GM21423 (cell line): ENCODE measurements around the gene FRAS1.
"Not testable (repeated sequence)": the region's sequence is repeated elsewhere in the genome, so short reads cannot be mapped to it uniquely, and the experiment has no call there.

ENCODE experiments used
- ATAC-seq: cut with Tn5 transposase; IDR thresholded peaks from one replicate; pipeline ENCODE4 v1.9.1; 2021; ENCODE audit warnings: mild to moderate bottlenecking, moderate library complexity; ENCODE audit not compliant: unreplicated experiment

FRAS1 gene

DNA sequence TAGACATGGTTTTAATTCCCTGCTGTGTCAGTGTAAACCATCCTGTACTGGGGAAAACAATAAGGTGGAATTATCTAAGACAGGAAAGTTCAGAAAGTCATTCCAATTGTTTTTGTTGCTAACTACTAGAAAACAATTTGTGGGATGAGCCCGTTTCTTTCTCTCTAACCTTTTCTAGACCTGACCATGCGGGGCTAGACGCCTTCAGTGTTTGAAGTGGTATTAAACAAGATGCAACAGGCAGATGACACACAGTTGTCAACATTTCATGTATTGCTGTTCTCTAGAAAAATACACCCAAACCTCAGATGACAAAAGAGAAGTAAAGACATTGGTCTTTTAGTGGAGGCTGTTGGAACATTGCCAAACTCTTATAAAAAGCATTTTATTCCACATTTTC is 105.7 kb downstream of the FRAS1 start:
- ATAC-seq: no peak

DNA sequence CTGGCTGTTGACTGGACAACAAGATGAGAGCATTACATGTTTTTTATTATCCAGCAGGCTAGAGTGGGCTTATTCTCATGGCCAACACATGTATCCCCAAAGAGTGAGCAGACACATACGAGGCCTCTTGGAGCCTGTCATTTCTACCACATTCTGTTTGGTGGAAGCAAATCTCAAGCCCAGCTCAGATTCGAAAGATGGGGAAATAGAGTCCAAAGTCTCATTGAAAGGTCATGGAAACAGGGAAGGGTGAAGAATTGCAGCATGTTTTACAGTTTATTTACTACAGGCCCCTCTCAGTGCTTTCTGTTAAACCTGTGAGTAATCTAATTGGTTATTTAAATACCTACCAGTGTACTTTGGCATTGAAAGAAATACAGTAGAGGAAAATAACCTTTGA is 108.6 kb downstream of the FRAS1 start:
- no peak for ATAC-seq

DNA sequence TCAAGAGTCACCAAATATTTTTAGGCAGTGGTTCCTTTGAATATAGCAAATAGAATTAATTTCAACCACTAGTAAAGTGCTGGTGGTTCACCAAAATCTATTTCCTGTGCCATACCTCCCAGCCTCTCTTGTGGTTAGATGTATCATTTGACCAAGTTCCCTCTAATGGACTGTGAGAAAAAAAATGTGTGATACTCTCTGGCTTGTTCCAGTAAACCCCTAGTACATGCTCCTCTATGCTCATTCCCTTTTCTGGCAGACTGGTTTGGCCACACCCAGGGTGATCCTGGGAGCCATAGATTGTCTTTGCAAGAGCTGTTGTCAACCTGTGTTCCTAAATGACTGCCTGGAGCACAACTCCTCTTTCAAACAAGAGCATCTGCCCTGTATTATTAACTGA is 109.5 kb downstream of the FRAS1 start:
- no peak for ATAC-seq

DNA sequence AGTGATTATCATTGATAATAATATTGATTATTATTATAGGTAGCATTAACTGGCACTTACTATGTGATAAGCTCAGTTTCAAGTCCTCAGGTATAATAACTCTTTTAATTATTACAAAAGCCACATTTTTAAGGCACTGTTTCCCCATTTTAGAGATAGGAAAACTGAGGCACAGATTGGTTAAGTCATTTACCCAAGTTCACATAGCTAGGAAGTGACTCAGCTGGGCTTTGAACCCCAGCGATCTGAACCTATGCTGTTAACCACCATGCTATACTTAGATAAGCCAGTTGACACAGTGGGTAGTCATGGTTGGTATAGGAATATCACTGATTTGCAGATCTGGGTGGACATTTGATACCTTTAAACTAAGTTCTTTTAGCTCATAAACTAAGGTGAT is 110.4 kb downstream of the FRAS1 start:
- ATAC-seq: no peak

DNA sequence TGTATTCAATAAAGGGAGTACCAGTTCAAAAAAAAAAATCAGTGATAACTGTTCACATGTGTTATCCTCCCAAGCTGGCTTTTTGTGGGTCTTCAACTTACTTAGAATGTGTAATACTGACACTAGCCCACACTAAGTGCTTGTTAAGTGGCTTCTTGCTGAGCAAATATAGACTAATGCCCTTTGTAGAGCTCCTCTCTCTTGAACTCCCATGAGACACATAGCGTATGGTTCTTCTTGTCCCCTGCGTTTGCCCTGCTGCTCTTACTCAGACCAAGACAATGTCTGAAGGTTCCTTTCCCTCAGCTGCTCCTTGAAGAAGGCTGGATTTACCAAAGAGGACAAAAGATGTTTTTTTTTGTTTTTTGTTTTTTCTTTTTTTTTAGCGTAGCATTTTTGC is 110.9 kb downstream of the FRAS1 start:
- ATAC-seq: no peak

DNA sequence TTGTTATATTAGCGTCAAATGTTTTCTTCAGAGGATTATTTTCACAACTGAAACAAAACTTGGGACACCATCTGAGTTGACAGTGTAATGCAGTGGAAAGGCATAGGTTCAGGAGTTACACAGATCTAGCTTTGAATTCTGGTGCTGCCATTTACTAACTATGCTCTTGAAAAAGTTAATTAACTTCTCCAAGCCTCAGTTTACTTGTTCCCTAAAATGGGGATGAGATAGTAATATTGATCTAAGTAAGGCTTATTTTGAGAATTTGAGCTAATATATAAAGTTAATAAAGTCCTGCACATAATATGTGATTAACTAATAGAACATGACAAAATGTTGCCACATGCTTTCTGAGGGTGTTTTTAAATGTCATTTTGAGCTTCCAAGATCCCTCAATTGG is 112.6 kb downstream of the FRAS1 start:
- no peak for ATAC-seq

GRCh38 chr4:78171482-78171881 is 114.4 kb downstream of the FRAS1 start:
- ATAC-seq: no peak

GRCh38 chr4:78174891-78175290 is 117.8 kb downstream of the FRAS1 start:
- ATAC-seq: no peak

GRCh38 chr4:78179196-78179595 is 122.1 kb downstream of the FRAS1 start:
- no peak for ATAC-seq

GRCh38 chr4:78181681-78182234 is 124.6 kb downstream of the FRAS1 start:
- not testable (repeated sequence) for ATAC-seq

DNA sequence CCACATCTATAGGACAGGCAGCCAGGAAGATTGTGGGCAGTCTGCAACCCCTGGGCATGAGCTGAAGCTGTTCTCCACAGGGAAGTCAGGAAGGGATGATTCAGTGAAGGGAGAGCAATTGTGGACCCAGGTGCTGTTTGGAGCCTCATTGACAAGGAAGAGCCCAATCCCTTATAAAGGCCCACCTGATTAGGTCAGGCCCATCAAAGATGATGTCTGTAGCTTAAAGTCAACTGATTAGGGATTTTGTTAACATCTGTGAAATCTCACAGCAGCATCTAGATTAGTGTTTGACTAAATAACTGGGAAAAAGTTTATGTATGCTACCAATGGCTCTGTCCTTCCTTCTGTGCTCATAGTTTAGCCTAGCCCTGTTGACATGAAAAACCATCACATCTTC is 127.5 kb downstream of the FRAS1 start:
- no peak for ATAC-seq

- no peak for ATAC-seq
Measured at GRCh38 chr4:78185117-78185516, 128.0 kb downstream of the FRAS1 start.

DNA sequence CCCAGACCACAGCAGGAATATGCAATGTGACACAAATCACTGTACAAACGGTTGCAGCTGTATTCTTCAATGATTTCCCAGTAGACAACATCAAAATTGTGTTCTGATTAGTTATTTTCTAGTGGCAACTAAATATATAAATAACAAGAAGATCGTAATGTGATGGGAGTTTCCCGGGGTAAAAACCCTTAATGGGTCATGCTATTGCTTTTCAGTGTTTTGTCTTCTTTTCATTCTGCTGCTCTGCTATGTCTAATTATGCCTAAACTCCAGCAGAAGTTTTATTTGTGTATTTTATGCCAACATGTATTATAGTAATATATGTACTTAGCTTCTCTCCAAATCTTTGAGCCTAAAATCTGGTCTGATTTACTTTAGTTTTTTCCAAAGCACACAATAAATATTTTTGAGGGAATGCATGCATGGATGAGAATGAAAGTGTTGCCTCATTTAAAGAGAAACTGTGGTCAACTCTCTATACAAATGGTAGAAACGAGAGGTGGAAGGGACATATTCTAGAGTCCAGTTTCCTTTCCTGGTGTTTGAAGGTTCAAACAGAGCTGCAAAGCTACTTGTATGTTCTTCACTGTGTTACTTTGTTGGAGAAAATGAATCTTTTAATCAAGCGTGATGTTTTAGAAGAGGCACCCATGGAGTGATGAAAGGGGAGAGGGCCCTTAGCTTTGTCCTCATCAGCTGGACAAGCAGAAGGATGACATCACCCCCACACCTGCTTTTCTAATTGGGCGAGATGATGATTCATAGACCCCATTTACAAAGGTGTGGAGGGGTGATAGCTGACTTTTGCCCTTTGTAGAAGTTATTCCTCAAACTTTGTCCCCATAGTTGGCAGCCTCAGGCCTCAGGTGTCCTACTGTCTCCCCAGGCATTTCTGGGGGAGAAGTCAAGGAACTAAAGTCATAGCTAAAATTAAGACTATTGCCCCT is 129.7 kb downstream of the FRAS1 start:
- no peak for ATAC-seq

DNA sequence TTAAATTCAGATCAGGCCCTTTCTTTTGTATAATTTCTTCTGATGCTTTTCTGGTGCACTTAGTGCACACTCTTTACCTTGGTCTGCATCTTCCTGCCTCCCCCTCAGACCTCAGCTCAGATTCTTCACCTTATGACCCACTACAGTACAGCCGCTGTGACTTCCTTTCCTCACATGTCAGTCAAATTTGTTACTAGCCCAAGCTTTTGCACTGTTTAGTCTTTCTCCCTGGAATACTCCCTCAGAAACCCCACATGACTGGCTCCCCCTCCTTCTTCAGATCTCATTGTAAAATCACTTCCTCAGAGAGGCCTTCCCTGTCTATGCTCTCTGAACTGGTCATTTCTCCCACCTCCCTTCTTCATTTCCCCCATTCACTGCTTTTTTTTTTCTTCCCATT is 132.9 kb downstream of the FRAS1 start:
- no peak for ATAC-seq

DNA sequence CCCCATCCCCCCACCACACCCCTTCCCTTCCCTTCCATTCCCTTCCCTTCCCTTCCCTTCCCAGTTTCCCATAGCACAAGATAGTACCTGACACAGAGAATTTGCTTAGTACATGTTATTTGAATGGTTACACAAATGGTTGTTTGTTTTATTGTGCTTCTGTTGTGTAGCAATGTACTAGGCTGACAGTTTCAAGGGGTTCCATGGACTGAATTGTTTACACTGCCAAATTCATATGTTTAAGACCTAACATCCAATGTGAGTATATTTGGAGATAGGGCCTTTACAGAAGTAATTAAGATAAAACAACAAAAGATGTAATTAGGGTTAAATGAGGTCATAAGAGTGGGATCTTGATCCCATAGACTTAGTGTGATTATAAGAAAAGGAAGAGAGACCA is 133.5 kb downstream of the FRAS1 start:
- ATAC-seq: no peak

- no peak for ATAC-seq
Measured at GRCh38 chr4:78197947-78198346, 140.8 kb downstream of the FRAS1 start.

GRCh38 chr4:78199984-78200383 is 142.9 kb downstream of the FRAS1 start:
- no peak for ATAC-seq

GRCh38 chr4:78200949-78201348 is 143.8 kb downstream of the FRAS1 start:
- no peak for ATAC-seq

GRCh38 chr4:78204176-78204575 is 147.1 kb downstream of the FRAS1 start:
- no peak for ATAC-seq

DNA sequence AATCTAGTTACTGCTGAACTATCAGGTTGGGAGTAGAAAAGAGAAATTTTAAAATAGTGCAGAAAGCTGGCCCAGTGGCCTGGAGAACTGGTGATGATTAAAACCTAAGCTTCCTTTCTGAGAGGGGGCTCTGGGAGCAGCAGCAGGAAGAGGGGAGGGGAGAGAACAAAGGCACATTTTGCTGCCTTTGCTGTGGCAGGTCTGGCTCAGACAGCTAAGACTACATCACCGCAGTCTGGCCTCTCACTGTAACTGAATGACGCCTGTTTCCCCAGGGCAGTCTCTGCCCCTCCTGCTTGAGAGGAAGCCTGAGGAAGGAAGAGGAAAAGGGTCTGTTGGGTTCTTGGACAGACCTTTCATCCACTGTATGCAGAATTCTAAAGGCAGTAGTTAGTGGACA is 148.5 kb downstream of the FRAS1 start:
- ATAC-seq: no peak

GRCh38 chr4:78207541-78207940 is 150.4 kb downstream of the FRAS1 start:
- ATAC-seq: no peak

DNA sequence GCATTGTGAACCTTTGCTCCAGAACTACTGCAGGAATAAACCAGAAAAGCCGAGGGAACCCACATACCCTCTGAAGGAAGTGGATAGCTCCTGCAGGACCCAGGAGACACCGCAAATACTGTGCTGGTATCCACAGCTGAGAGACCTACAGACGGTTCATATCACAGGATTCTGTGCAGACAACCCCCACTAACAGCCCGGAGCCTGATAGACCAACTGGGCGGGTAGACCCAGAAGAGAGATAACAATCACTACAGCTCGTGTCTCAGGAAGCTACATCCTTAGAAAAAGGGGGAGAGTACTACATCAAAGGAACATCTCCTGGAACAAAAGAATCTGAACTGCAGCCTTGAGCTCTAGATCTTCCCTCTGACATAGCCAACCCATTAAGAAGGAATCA is 150.8 kb downstream of the FRAS1 start:
- no peak for ATAC-seq

DNA sequence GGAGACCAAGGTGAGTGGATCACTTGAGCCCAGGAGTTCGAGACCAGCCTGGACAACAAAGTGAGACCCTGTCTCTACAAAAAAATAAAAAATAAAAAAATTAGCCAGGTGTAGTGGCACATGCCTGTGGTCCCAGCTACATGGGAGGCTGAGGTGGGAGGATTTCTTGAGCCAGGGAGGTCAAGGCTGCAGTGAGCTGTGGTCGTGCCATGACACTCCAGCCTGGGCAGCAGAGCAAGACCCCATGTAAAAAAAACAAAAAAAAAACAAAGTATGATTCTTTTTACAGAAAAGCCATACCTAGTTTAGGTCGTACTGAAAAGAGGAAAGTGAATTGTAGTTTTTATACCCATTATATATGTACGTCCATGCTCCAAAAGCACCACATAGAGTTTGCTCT is 151.8 kb downstream of the FRAS1 start:
- ATAC-seq: not testable (repeated sequence)
